SK-N-SH (cell line): Measurements from ENCODE around the gene RGS4. TPM values are rescaled to one million over a fixed set of nuclear protein-coding genes. Genes with fewer than 3 reads are reported as not detected.
A peak's percentile ranks its signal among the peaks of the same experiment; 100 is the strongest.

Experiments
- CTCF ChIA-PET: fragments of 300-600, 350-600 bp; formaldehyde crosslinking; extraction: SDS; loops from one replicate; lab custom pipeline; 2021; lab: Yijun Ruan, JAX
- POLR2A ChIA-PET: fragments of 350-600 bp; sonication (Branson Sonifier 250); formaldehyde crosslinking; extraction: SDS; loops from one replicate; lab custom pipeline; 2020; ENCODE audit warnings: antibody characterized with exemption, inconsistent platforms; lab: Yijun Ruan, JAX
- DNase-seq: peaks from one replicate; pipeline ENCODE4 v3.0.0; 2012
- H2AFZ ChIP-seq: fragments of 200-600 bp; sonication (generic); 2 replicates; pipeline ENCODE4 v1.8.1; 2016; ENCODE audit warnings: antibody characterized with exemption, mild to moderate bottlenecking, low read depth
- H3F3A ChIP-seq: fragments of 200-600 bp; sonication (generic); replicated peaks from 2 replicates; pipeline ENCODE3; 2016; ENCODE audit warnings: antibody characterized with exemption, mild to moderate bottlenecking; ENCODE audit not compliant: insufficient read depth
- H3K27ac ChIP-seq, 2 experiments: fragments of 200-500 bp in 1 of 2; fragments of 200-600 bp in 1 of 2; sonication (Bioruptor generic) in 1 of 2; sonication (generic), shearing (Covaris generic) in 1 of 2; 2 replicates each; pipeline versions ENCODE4 v1.5.1 to v1.6.1; 2014 to 2016; ENCODE audit warnings: low read depth in 2 of 2, inconsistent platforms in 1 of 2, low read length in 1 of 2, mild to moderate bottlenecking in 1 of 2, mixed read lengths in 1 of 2
- H3K27me3 ChIP-seq: fragments of 200-600 bp; sonication (generic), shearing (Covaris generic); 2 replicates; pipeline ENCODE4 v1.6.1; 2016; ENCODE audit warnings: mixed run types; ENCODE audit not compliant: insufficient read depth
- H3K36me3 ChIP-seq, 2 experiments: fragments of 200-500 bp in 1 of 2; fragments of 200-600 bp in 1 of 2; sonication (Bioruptor generic) in 1 of 2; sonication (generic) in 1 of 2; replicated peaks in 1 of 2; 2 replicates each; pipeline versions ENCODE3 to v1.5.1; 2014 to 2016; ENCODE audit warnings: low read length in 1 of 2, mild to moderate bottlenecking in 1 of 2; ENCODE audit not compliant: insufficient read depth in 2 of 2, control insufficient read depth in 1 of 2
- H3K4me1 ChIP-seq, 2 experiments: fragments of 200-500 bp in 1 of 2; fragments of 200-600 bp in 1 of 2; sonication (Bioruptor generic) in 1 of 2; sonication (generic), shearing (Covaris generic) in 1 of 2; 2 replicates each; pipeline versions ENCODE4 v1.5.1 to v1.6.1; 2014 to 2016; ENCODE audit warnings: low read depth in 1 of 2, low read length in 1 of 2, mixed run types in 1 of 2; ENCODE audit not compliant: insufficient read depth in 2 of 2, control insufficient read depth in 1 of 2
- H3K4me2 ChIP-seq: fragments of 200-600 bp; sonication (generic), shearing (Covaris generic); 2 replicates; pipeline ENCODE4 v1.6.1; 2017; ENCODE audit warnings: mixed run types
- H3K4me3 ChIP-seq, 2 experiments: fragments of 200-500 bp in 1 of 2; fragments of 200-600 bp in 1 of 2; sonication (Bioruptor generic) in 1 of 2; sonication (generic), shearing (Covaris generic) in 1 of 2; 2 replicates each; pipeline versions ENCODE4 v1.5.1 to v1.8.1; 2014 to 2016; ENCODE audit warnings: low read depth in 2 of 2, inconsistent platforms in 1 of 2, low read length in 1 of 2, mild to moderate bottlenecking in 1 of 2, mixed read lengths in 1 of 2, moderate library complexity in 1 of 2
- H3K79me2 ChIP-seq: fragments of 200-600 bp; sonication (generic); 2 replicates; pipeline ENCODE4 v1.8.1; 2017; ENCODE audit warnings: mild to moderate bottlenecking; ENCODE audit not compliant: insufficient read depth
- H3K9ac ChIP-seq: fragments of 200-600 bp; sonication (generic); 2 replicates; pipeline ENCODE4 v1.6.1; 2017; ENCODE audit warnings: mixed run types
- H3K9me2 ChIP-seq: fragments of 200-600 bp; sonication (generic); 2 replicates; pipeline ENCODE4 v1.6.1; 2017; ENCODE audit warnings: mixed run types
- H3K9me3 ChIP-seq: fragments of 200-600 bp; sonication (generic); 2 replicates; pipeline ENCODE4 v1.6.1; 2017; ENCODE audit warnings: mixed run types, mild to moderate bottlenecking, moderate library complexity
- H4K20me1 ChIP-seq: fragments of 200-600 bp; sonication (generic); 2 replicates; pipeline ENCODE4 v1.6.1; 2017; ENCODE audit warnings: mild to moderate bottlenecking, mixed run types; ENCODE audit not compliant: insufficient read depth
- CHD2 ChIP-seq: fragments of 150-350 bp; IDR thresholded peaks from 2 replicates; pipeline ENCODE4 v1.6.1; 2018; ENCODE audit warnings: low read length; ENCODE audit not compliant: partially characterized antibody
- EP300 ChIP-seq, 2 experiments: IDR thresholded peaks; 2 replicates each; pipeline versions ENCODE4 v1.4.0 to v1.6.1; 2012; ENCODE audit warnings: borderline replicate concordance in 1 of 2, low read depth in 1 of 2, low read length in 1 of 2
- FOSL2 ChIP-seq: IDR thresholded peaks from 2 replicates; pipeline ENCODE4 v1.4.0; 2012; ENCODE audit warnings: low read depth, mild to moderate bottlenecking, moderate library complexity, borderline replicate concordance
- FOXJ3 ChIP-seq: sonication (generic); formaldehyde crosslinking; IDR thresholded peaks from 2 replicates; pipeline ENCODE4 v1.5.1; 2020; ENCODE audit warnings: mild to moderate bottlenecking, missing genetic modification reagents
- FOXM1 ChIP-seq: IDR thresholded peaks from 2 replicates; pipeline ENCODE4 v1.4.0; 2012; ENCODE audit warnings: low read depth, mild to moderate bottlenecking
- GATA2 ChIP-seq: sonication (generic); formaldehyde crosslinking; IDR thresholded peaks from 2 replicates; pipeline ENCODE4 v1.5.0; 2020; ENCODE audit warnings: mild to moderate bottlenecking, missing genetic modification reagents
- MEF2A ChIP-seq: IDR thresholded peaks from 2 replicates; pipeline ENCODE4 v1.4.0; 2012; ENCODE audit warnings: low read depth, borderline replicate concordance
- MXI1 ChIP-seq: IDR thresholded peaks from 2 replicates; pipeline ENCODE4 v1.6.1; 2012; ENCODE audit warnings: mild to moderate bottlenecking, low read depth, low read length, improper control_type of control experiment
- NRF1 ChIP-seq: IDR thresholded peaks from 2 replicates; pipeline ENCODE4 v1.6.1; 2012; ENCODE audit warnings: low read depth, mild to moderate bottlenecking, low read length
- RAD21 ChIP-seq: IDR thresholded peaks from 2 replicates; pipeline ENCODE4 v1.6.1; 2012; ENCODE audit warnings: mild to moderate bottlenecking, low read length
- RCOR1 ChIP-seq: fragments of 150-350 bp; IDR thresholded peaks from 2 replicates; pipeline ENCODE4 v1.6.1; 2017; ENCODE audit warnings: antibody characterized with exemption, low read length
- RXRA ChIP-seq: IDR thresholded peaks from 2 replicates; pipeline ENCODE4 v1.4.0; 2012; ENCODE audit warnings: low read depth, mild to moderate bottlenecking, borderline replicate concordance
- YY1 ChIP-seq: IDR thresholded peaks from 2 replicates; pipeline ENCODE4 v1.4.0; 2012; ENCODE audit warnings: low read depth, mild to moderate bottlenecking
- WGBS: methylation state at CpG from one replicate; pipeline ENCODE4 v1.1.6; 2017; ENCODE audit warnings: low lambda C conversion rate; 5-methylcytosine and 5-hydroxymethylcytosine counted together
- polyA plus RNA-seq, 3 experiments: library from polyadenylated mRNA; depleted of rRNA; stranded (reverse); fragments of >200 nt; gene quantifications; 2 replicates each; pipeline ENCODE4 v1.2.3, GENCODE V29; 2012
- TF ChIP-seq, protein P1 (sequence below): IDR thresholded peaks from 2 replicates; pipeline ENCODE4 v1.4.0; 2012; ENCODE audit warnings: low read depth

Gene RGS4
- polyA plus RNA-seq, 1 of the 3 experiments (the other 2 are of a cell fraction) = 124 TPM

DNA sequence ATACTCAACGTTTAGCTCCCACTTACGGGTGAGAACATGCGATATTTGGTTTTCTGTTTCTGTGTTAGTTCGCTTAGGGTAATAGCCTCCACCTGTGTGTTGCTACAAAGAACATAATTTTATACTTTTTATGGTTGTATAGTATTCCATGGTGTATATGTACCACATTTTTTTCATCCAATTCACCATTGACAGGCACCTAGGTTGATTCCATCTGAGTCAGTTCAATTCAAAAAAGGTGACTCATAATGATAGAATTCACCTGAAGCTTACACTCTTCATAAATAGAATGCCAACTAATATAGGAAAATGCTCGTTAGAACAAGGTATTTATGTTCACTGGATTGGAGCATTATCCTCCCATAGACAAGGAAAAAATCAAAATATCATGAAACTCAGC, 38.5 kb downstream of the RGS4 start:
- H3K4me1 ChIP-seq = peaks cover 9 to 18% of the 10 kb centered on the region in 2 experiments; a peak in 3 of 4 replicates
- no peak overlapping the region for H3K9ac ChIP-seq
- ChIA-PET POLR2A (no interaction called here), CTCF (no interaction called here)
- no peaks in the 10 kb centered on the region for H3K9me3 ChIP-seq
- H3K27me3 ChIP-seq = no peaks in the 10 kb centered on the region
- H2AFZ ChIP-seq = no peak overlapping the region
- no peak overlapping the region for H3K4me2 ChIP-seq
- H3K27ac ChIP-seq = no peak overlapping the region
- H3K9me2 ChIP-seq = no peaks in the 10 kb centered on the region
- H3K79me2 ChIP-seq = no peaks in the 10 kb centered on the region
- TF ChIP-seq MXI1 = no peak
- TF ChIP-seq RAD21 = no peak
- no peak for TF ChIP-seq YY1
- TF ChIP-seq FOSL2 = no peak
- no peak for TF ChIP-seq RCOR1
- TF ChIP-seq RXRA = no peak
- no peak for TF ChIP-seq GATA2 (CRISPR knock-in tag)
- TF ChIP-seq, protein P1, sequence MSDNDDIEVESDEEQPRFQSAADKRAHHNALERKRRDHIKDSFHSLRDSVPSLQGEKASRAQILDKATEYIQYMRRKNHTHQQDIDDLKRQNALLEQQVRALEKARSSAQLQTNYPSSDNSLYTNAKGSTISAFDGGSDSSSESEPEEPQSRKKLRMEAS = no peak
- no peak for TF ChIP-seq NRF1
- TF ChIP-seq MEF2A = no peak
- no peak for TF ChIP-seq FOXM1
- H3F3A ChIP-seq = peaks cover 3% of the 10 kb centered on the region
- no peak overlapping the region for H3K4me3 ChIP-seq
- WGBS = 79% methylated on average over 5 of the region's 5 CpGs
- no peaks in the 10 kb centered on the region for H3K36me3 ChIP-seq
- no peak for DNase-seq
- no peaks in the 10 kb centered on the region for H4K20me1 ChIP-seq

DNA sequence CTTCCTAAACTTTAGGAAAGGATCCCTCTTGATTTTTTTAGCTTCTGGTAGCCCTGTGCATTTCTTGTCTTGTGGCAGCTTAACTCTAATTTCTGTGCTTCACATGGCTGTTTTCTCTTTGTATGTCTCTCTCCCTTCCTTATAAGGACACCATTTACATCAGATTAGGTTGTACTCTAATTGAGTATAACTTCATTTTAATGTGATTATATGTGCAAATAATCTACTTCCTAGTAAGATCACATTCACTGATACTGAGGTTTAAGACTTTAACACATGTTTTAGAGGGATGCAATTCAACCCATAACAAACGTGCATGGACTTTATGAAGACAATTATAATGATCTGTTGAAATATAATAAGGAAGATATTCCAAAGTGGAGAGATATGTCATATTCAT, 46.7 kb downstream of the RGS4 start:
- H3K27ac ChIP-seq = peak overlapping the region in 1 of 2 experiments; percentile 68; a peak in 2 of 4 replicates
- H4K20me1 ChIP-seq = no peaks in the 10 kb centered on the region
- no peak overlapping the region for H3K4me3 ChIP-seq
- H3K9ac ChIP-seq = no peak overlapping the region
- H3K27me3 ChIP-seq = no peaks in the 10 kb centered on the region
- H3K4me1 ChIP-seq = peaks cover 9 to 10% of the 10 kb centered on the region in 2 experiments; a peak in 3 of 4 replicates
- H2AFZ ChIP-seq = no peak overlapping the region
- no peaks in the 10 kb centered on the region for H3K79me2 ChIP-seq
- no peaks in the 10 kb centered on the region; the same call in 1 of the 2 replicates for H3K9me2 ChIP-seq
- TF ChIP-seq EP300 (IDR thresholded peaks at IDR 0.05; ENCODE audit: borderline replicate concordance in 1 of 2, low read depth in 1 of 2, low read length in 1 of 2) (peak in 1 of 2 experiments; percentile 55; a peak in 1 of 4 replicates), GATA2 (CRISPR knock-in tag) (peak; percentile 85), CHD2 (peak; percentile 21), FOXJ3 (CRISPR knock-in tag) (no peak)
- TF ChIP-seq, protein P1 = no peak
- H3F3A ChIP-seq = no peaks in the 10 kb centered on the region
- 27% methylated on average over 1 of the region's 1 CpG for WGBS
- H3K9me3 ChIP-seq = no peaks in the 10 kb centered on the region
- CTCF ChIA-PET = interaction anchor here (1.3 kb wide), 1 partner anchor 262 kb away, joined by 3 read pairs; no protein-coding TSS in a partner anchor
- H3K4me2 ChIP-seq = no peak overlapping the region
- POLR2A ChIA-PET = no interaction called here
- no peaks in the 10 kb centered on the region for H3K36me3 ChIP-seq
- DNase-seq = no peak
